HG03066 (cell line): Measurements from ENCODE around the gene CLHC1.
"Not testable (repeated sequence)": the region's sequence is repeated elsewhere in the genome, so short reads cannot be mapped to it uniquely, and the experiment has no call there.

Experiments
- ATAC-seq: cut with Tn5 transposase; IDR thresholded peaks from one replicate; pipeline ENCODE4 v1.9.1; 2021; ENCODE audit warnings: low read depth; ENCODE audit not compliant: unreplicated experiment

Gene CLHC1

DNA sequence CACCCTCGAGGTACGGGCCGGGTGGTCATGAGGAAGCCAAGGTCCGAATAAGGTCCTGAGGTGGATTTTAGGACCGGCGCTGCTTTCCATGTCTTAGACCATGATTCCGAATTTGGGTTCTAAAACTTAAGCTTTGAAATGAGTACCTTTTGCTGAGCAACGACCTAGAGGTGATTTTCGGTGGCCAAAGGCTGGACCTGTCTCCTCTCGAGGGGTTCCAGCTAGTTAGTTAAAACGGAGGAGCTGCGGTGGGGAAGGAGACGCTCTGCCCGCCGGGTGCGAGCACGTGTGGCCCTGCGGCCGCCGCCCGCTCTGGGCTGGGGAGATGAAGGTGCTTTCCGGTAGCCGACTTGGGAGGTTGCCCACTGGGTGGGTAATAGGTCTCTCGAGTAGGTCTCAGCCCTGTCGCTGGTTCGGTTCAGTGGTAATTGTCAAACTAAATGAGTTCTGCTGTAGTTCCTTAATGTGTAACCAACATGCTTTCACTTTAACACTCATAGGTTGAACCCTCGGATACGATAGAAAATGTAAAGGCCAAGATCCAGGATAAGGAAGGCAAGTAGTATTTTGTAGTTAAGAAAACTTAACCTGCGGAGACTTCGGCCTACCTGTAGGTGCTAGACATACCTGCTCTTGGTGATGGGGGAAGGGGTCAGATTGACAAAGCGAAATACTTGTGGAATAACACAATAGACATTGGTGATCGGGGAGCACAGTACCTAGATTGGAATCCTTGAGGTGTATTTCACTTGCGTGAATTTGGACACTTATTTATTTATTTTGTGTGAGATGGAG lies 967 bp upstream of the CLHC1 start:
- peak; percentile 26 for ATAC-seq

DNA sequence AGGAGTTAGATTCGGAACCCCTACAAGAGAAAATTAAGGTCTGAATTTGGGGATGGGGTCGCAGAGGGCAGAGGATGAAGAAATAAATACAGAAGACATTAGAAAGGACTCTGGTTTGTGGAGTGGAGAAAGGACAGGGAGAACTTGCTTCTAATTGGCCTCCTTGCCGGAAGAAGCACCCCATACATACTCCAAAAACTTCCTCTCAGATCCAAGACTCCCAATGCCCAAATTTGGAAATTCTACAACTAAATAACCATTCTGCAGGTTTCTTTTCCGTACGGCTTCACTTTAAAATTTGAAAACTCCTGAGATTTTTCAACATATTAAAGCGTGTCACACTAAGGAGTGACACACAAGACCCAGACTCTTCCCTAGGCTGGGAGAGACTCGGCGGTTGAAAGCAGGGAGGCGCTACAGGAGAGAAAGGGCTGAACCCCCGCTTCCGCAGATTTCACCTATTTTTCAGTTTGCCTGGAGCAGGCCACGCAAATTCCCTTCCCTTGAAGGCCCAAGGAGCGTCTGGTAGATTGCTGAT lies 478 bp downstream of the CLHC1 start:
- peak; percentile 6 for ATAC-seq

DNA sequence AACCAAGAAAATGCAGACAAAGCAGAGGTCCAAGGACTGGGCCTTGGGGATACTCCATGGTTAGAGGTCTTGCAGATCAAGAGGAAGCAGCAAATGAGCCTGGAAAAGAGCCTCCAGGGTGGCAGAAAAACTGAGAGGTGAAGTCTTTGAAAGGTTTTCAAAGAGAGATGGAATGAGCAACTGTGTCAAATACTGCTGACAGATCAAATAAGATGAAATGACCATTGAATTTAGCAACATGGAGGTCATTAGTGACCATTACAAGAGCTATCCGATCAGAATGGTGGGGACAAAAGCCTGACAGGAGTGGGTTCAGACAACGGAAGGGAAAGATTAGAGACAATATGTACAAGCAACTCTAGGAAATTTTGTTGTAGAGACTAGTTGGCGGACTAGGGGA lies 1.5 kb downstream of the CLHC1 start:
- no peak for ATAC-seq

DNA sequence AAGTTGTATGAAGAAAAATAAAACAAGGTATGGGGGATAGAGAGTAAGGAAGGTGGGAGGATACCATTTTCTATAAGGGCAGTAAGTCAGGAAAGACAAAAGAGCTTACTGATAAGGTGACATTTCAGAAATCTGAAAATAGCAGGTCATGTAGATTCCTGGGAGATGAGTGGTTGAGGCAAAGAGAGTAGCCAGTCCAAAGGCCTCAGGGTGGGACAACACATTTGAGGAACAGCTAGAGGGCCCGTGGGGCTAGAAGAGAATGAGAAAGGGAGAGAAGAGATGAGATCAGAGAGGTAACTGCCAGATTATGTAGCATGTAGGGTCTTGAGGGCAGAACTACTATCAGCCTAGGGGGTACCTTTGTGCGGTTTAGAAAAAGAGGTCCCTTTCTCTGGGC lies 2.9 kb downstream of the CLHC1 start:
- no peak for ATAC-seq

DNA sequence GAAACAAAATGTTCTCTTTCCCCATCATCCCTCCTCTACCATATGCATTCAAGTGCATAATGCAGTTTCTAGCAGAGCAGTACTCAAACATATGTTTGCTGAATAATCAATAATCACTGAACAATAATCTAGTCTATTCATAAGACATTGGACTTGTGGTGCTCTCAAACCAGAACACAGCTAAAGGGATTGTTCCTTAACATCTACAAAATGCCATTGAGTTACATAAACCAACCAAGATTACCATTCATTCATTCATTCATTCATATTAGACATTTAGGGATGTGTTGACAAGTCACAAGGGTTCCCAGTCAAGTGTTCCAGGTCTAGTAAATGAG lies 3.9 kb downstream of the CLHC1 start:
- ATAC-seq, result no peak

DNA sequence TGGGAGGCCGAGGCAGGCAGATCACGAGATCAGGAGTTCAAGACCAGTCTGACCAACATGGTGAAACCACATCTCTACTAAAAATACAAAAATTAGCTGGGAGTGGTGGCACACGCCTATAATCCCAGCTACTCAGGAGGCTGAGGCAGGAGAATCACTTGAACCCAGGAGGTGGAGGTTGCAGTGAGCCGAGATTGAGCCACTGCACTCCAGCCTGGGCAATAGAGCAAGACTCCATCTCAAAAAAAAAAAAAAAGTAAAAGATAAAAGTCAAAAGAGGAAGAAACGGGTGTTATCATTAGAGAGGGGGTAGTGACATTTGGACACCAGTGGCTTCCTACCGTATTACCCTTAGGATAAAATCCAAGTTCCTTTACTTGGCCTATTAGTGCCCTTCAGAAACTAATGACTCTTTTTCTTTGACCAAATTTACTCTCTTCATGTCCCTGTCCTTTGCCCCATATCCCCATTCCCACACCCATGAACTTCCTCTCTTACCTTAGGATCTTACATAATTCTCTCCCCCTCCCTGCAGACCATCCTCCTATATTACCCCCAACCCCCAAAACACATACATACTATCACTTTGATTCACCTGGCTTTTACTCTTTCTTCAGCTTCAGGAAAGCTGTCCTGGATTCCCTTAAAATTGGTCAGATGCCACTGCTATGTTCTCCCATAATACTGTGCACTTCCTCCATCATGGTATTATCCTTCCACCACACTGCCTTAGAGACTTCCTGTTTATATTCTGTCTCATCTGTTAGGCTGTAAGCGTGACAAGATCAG lies 4.5 kb downstream of the CLHC1 start:
- ATAC-seq, result not testable (repeated sequence)

DNA sequence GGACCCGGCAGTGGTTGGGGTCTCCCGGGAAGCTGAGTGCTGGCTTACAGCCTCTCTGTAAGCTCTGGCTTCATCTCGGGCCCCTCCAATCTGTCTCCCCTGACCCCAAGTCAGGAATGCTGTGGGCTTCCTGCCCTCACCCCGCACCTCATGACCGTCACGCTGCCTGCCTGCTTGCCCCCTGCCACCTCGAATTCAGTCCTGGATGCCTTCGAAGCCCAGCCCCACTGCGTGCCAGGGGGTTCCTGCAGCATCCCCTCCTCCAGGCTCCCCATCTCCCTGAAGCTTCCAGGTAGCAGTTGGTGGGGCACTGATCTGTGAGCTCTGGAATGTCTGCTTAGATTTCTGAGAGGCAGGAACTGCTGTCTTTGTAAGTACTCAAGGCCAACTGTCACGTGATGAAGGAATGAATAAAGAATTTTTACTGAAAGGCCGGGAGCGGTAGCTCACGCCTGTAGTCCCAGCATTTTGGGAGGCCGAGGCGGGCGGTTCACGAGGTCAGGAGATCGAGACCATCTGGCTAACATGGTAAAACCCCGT lies 6.5 kb downstream of the CLHC1 start:
- no peak for ATAC-seq

DNA sequence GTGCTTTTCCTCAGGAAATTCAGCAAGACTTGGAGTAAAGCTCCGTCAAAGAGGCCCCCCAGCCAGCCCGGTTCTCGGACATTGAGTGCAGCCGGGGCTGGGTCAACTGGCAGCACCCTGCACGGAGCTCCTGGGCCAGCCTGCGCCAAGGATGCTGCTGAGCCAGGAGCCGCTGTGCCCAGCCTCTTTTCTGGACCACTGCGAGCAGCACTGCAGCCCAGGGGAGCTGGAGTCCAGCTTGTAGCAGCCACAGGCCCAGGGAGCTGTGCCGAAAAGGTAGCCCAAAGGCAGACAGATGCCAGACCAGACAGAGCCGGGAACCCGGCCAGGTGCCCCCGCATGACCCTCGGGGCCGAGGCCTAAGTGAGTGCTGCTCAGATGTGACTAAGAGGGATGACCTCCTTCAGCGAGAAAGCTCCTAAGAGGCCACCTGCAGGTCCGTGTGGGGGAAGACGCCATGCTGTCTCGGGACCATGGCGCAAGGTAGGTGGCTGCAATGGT lies 7.3 kb downstream of the CLHC1 start:
- no peak for ATAC-seq

DNA sequence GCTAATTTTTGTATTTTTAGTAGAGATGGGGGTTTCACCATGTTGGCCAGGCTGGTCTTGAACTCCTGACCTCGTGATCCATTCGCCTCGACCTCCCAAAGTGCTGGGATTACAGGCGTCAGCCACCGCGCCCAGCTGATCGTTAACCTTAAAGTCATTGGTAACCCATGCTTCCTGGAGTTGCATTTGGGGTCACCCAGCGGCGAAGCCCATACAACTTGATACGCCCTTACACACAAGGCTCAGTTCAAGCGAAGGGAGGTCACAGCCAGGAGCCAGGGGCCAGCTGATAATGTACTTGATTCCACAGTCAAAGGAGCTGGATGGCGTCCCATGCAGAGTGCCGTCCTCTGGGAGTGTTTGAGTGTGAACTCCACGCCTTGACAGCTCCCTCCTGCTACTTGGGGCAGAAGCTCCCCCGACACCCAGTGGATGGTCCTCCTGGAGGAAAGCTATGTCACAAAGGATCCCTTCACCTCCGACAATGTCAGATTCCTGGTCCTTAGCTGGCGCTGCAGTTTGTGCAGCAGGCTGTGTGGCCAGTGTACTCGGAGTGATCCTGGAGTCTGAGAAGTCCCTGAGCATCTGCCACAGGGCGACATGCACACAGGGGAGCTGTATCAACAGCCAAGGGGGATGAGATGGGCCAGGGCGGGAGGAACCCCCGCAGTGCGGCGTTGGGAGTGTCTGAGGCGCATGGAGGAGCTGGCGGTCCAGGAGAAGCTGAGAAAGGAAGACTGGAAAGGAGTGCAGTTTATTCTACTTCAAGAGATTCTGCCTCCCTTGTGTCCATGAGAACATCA lies 7.9 kb downstream of the CLHC1 start:
- no peak for ATAC-seq

DNA sequence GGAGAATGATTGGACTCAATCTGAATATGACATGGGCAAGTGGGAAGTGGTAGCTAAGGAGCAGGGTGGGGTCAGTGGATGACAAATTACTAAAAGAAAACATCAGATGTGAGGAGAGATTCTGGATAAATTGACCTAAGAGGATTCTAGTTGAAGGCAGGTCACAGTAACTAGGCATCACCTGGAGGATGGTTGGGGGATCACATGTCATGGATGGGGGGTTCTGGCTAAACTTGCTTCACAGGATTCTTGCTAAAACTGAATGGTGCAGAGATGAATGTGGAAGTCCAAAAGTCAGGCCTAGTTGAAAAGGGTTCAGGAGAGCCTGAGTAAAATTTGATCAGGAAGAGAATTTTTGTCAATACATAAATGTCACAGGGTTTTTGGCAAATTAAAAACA lies 18.3 kb downstream of the CLHC1 start:
- ATAC-seq, result no peak

DNA sequence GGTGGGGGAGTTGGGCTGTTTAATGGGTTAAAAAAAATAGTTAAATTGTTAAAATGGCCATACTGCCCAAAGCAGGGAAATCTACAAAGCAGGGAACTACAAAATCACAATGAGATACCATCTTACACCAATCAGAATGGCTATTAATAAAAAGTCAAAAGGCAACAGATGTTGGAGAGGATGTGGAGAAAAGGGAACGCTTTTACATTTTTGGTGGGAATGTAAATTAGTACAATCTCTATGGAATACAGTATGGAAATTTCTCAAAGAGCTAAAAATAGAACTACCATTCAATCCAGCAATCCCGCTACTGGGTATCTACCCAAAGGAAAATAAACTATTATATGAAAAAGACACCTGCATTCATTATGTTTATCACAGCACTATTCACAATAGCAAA lies 27.1 kb downstream of the CLHC1 start:
- ATAC-seq, result no peak

DNA sequence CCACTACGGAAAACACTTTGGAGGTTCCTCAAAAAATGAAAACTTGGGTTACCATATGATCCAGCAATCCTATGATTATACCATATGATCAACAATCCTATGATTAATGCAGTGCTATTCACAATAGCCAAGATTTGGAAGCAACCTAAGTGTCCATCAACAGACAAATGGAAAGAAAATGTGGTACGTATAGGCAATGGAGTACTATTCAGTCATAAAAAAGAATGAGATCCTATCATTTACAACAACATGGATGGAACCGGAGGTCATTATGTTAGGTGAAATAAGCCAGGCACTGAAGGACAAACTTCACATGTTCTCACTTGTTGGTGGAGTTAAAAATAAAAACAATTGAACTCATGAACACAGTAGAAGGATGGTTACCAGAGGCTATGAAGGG lies 27.6 kb downstream of the CLHC1 start:
- no peak for ATAC-seq

DNA sequence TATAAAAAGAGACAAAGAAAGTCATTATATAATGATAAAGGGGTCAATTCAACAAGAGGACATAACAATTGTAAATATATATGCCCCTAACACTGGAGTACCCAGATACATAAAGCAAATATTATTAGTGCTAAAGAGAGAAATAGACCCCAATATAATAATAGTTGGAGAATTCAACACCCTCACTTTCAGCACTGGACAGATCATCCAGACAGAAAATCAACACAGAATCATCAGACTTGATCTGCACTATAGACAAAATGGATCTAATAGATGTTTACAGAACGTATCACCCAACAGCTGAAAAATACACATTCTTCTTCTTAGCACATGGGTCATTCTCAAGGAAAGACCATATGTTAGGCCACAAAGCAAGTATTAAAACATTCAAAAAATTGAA lies 31.7 kb downstream of the CLHC1 start:
- ATAC-seq, result no peak

DNA sequence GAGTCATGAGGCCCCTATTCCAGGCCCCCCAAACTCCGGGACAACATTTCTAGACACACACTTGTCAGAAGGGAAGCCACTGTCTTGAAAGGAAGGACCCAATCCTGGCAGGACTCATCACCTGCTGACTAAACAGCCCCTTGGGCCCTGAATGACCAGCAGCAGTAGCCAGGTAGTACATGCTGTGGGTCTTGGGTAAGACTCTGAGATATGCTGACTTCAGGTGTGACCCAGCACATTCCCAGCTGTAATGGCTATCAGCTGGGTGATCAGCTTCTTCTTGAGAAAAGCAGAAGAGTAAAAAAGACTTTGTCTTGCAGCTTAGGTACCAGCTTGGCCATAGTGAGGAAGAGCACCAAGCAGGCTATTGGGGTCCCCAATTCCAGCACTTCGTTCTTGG lies 35.6 kb downstream of the CLHC1 start:
- no peak for ATAC-seq

DNA sequence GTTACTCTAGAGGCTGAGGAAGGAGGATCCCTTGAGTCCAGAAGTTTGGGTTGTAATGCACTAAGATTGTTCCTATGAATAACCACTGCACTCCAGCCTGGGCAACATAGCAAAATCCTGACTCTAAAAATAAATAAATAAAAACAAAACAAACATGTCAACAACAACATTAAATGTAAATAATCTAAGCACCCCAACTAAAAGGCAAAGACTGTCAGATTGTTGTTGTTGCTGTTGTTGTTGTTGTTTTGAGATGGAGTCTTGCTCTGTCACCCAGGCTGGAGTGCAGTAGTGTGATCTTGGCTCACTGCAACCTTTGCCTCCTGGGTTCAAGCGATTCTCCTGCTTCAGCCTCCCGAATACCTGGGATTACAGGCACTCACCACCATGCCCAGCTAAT lies 40.2 kb downstream of the CLHC1 start:
- not testable (repeated sequence) for ATAC-seq

DNA sequence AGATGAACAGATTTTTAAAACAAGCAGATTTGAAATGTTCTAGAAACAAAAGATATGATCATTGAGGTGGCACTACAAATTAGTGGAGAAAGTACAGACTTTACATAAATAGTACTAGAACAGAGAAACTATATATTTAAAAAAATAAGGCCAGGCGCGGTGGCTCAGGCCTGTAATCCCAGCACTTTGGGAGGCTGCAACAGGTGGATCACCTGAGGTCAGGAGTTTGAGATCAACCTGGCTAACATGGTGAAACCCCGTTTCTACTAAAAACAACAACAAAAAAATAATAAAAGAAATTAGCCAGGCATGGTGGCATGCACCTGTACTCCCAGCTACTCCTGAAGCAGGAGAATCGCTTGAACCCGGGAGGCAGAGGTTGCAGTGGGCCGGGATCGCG lies 45.3 kb downstream of the CLHC1 start:
- ATAC-seq, result not testable (repeated sequence)

DNA sequence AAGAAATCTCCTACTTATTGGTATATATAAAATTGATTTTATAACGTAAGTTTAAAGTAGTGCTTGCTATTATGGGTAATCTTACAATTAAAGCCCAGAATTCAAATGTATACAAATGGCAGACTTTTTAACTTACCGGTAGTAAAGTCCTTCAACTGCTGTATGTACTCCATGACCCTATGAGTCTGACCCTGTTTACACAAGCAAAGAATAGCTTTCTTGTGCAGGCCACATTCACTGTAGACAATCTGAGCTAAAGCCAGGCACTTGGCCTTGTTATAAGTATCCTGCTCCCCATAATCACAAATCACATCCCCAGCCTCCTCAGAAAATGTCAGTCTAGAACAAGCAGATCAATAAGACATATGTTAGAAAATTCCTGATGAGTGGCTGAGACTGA lies 51.7 kb downstream of the CLHC1 start:
- ATAC-seq, result no peak

DNA sequence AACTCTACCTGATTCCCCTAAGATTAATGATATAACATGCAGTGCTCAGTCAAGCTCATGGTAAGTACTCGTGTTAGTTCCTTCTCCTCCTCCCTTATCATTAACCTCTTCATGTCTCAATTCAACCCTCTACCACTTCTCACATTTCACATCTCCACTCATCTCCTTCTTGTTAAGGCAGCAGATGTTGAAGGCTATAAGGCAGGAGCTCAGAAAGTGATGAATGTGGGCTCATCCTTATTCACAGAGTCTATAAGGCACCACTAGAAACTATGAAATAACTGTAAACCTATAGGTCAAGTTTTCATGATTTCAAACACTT lies 56.0 kb downstream of the CLHC1 start:
- no peak for ATAC-seq

DNA sequence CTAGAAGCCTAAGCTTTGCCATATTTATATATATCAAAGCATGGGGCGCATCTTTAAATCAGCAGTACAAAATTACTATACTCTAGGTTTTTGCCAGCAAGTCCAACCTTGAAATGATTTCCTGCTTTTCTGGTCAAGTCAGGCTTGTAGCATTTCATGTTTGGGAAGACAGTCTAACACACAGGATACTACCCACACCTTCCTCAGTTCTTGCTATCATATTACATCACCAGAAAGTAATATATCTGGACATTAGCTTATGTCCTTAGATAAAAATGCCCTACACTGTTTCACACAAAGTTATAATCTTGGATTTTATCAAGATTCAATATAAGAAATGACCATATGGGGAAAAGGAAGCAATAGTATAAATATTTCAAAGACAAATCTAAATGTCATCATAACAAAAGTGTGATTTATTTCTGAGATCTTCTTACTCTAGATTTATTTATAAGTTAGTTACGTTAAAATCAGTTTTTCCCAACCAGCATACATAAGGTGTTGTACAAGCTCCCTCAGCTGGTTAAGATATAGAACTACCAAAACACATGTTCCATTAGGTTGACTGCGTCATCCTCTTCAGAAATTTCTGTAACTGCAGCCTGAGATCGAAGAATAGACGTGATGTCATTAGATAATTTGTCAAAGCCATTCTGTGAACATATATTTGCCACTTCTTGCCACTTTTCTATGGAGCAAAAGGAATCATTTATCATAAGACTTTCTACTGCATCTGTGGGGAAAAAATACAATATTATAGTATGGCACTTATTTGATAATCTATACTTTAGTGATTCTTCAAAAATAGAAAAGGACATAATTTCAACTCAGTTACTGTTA lies 56.6 kb downstream of the CLHC1 start:
- ATAC-seq, result no peak
